ENCODE data around the gene CAMK2A. TPM values are rescaled to one million over a fixed set of nuclear protein-coding genes. Genes with fewer than 3 reads are reported as not detected.

CAMK2A gene
- total RNA-seq, 4 donors from 2014 or later = 32.0 to 78.1 (median 48.6) TPM

DNA sequence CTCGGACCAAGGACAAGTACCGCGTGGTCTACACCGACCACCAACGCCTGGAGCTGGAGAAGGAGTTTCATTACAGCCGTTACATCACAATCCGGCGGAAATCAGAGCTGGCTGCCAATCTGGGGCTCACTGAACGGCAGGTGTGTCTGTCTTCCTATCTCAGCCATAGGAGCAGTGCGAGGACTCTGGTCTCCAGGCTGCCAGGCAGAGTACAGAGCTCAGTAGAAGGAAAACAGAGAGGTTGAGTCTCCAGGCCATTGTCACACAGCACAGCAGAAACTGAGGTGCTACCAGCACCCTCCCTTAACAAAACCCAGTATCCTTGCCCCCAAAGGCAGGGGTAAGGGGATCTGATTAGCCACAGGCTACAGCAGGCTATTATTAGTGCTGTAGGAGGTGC is 106.8 kb downstream of the CAMK2A start:
- no peaks in the 10 kb centered on the region for H3K9me3 ChIP-seq
- no peaks in the 10 kb centered on the region for H3K36me3 ChIP-seq
- peak overlapping the region in 1 of 4 donors; percentile 95 for H3K27ac ChIP-seq
- ATAC-seq = no peak
- TF ChIP-seq POLR2A (IDR thresholded peaks at IDR 0.05) (no peak), CTCF (IDR thresholded peaks at IDR 0.05 in 4 of 5, conservative IDR thresholded peaks at IDR 0.05 in 1 of 5) (no peak)
- no peaks in the 10 kb centered on the region for H3K27me3 ChIP-seq
- peaks cover 22 to 23% of the 10 kb centered on the region in 2 donors for H3K4me1 ChIP-seq
- H3K4me3 ChIP-seq = no peak overlapping the region
- no peak for DNase-seq
- intact Hi-C loops (cut with DNase I; ENCODE audit: low total_unique reads) = no loop called here
- in situ Hi-C loops (cut with MboI; ENCODE audit: low sequenced_read_pairs in 4 of 4) = no loop called here

DNA sequence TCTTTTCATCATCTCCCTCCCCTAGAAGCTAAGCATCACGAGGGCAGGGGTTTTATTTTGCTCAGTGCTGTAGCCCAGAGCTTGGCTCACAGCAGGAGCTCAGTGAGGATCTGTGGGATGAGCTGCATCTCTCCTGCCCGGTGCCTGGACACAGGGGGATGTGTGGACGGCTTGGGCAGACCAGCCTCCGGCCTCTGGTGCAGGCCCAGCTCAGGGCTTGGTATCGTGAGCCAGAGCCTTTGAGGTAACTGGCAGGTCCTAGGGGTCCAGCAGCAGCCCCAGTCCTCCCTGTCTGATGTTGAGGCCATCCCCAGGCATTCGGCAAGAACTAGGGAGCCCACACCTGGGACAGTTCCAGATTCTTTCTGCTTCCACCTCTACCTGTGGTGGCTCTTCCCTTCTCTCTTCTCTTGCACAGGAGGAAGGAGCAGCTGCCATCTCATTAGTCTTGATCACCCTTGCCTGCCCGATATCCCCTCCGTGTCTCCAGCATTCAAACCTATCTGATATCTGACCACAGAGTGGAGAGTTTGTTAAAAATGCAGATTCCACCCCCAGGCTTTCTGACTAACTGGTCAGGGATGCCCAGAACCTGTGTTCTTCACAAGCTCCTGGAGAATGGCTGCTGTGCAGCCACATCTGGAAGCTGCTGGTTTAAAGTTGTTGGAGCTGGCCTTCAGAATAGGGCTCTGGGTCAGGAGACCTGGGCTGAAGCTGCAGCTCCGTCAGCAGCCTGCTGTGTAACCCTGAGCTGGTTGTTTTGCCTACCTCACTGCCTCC is 107.6 kb downstream of the CAMK2A start:
- Histone ChIP-seq H3K4me3 (no peak overlapping the region), H3K27me3 (no peaks in the 10 kb centered on the region), H3K36me3 (no peaks in the 10 kb centered on the region), H3K27ac (peak overlapping the region; percentile 91 to 95 (median 94)), H3K4me1 (peaks cover 21 to 23% of the 10 kb centered on the region in 2 donors), H3K9me3 (no peaks in the 10 kb centered on the region)
- ATAC-seq (no peak), DNase-seq (no peak)
- TF ChIP-seq CTCF (IDR thresholded peaks at IDR 0.05 in 4 of 5, conservative IDR thresholded peaks at IDR 0.05 in 1 of 5) (no peak), POLR2A (IDR thresholded peaks at IDR 0.05) (no peak)
- intact Hi-C loops (cut with DNase I; ENCODE audit: low total_unique reads) = loop anchor here (2.0 kb wide), 1 partner anchor 63 kb away; no protein-coding TSS in a partner anchor
- in situ Hi-C loops (cut with MboI; ENCODE audit: low sequenced_read_pairs in 4 of 4) = no loop called here

DNA sequence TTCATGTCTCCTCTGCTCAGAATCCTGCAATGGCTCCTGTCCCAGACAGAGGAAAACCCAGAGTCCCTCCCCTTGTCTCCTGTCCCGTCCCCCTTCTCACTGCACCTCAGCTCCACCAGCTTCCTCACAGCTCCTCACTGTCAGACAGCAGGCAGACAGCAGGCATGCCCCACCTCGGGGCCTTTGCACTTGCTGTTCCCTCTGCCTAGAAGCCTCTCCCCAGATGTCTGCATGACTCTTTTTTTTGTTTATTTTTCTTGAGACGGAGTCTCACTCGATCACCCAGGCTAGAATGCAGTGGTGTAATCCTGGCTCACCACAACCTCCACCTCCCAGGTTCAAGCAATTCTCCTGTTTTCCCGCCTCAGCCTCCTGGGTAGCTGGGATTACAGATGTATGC is 108.5 kb downstream of the CAMK2A start:
- Histone ChIP-seq H3K27ac (peak overlapping the region; percentile 91 to 95 (median 94)), H3K36me3 (no peaks in the 10 kb centered on the region), H3K4me1 (peaks cover 21 to 23% of the 10 kb centered on the region in 2 donors), H3K4me3 (peak overlapping the region in 2 of 4 donors; percentile 21 to 33), H3K27me3 (no peaks in the 10 kb centered on the region), H3K9me3 (no peaks in the 10 kb centered on the region)
- in situ Hi-C loops (cut with MboI; ENCODE audit: low sequenced_read_pairs in 4 of 4) = no loop called here
- intact Hi-C loops (cut with DNase I; ENCODE audit: low total_unique reads) = loop anchor here (2.0 kb wide), 1 partner anchor 64 kb away; no protein-coding TSS in a partner anchor
- peak; percentile 19 to 26 for ATAC-seq
- DNase-seq = no peak
- TF ChIP-seq CTCF (IDR thresholded peaks at IDR 0.05 in 4 of 5, conservative IDR thresholded peaks at IDR 0.05 in 1 of 5) = no peak
- no peak for TF ChIP-seq POLR2A (IDR thresholded peaks at IDR 0.05)

DNA sequence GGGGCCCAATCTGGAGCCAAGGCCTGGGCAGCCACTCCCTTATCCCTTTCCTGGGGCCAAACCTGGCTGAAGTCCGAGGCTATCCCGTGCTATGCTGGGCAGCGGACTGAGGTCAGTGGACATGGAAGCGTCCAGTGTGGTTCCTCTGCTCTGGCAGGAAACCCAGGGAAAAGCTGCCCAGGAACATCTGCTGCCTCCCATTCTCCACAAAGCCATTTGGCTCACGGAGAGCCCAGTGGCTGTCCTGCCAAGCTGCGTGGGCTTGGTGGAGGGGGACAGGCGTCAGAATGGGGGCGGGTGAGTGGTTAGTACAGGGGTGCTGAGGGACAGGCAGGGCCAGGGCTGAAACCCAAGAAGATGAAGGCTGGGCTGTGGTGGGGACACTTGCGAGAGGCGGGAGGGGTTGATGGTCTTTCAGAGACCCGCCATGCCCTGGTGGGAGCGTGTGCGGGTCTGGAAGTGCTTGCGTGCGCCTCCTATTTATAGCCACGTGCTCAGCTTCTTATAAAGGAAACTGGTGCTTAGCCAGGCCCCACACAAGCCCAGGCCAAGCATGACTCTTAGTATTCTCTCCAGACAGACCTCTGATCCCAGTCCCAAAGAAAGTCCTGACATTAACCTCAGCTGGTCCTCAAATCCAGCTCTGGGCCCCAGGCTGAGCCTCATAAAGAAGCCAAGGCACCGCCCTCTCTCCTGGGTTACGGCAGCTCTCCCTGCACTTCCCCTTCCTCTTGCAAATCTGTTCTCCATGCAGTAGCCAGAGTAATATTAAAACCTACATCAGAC is 109.1 kb downstream of the CAMK2A start:
- TF ChIP-seq CTCF (IDR thresholded peaks at IDR 0.05 in 4 of 5, conservative IDR thresholded peaks at IDR 0.05 in 1 of 5) (no peak), POLR2A (IDR thresholded peaks at IDR 0.05) (peak; percentile 24 to 55)
- H3K4me3 ChIP-seq = peak overlapping the region; percentile 11 to 37 (median 27)
- H3K36me3 ChIP-seq = no peaks in the 10 kb centered on the region
- peak overlapping the region; percentile 91 to 95 (median 94) for H3K27ac ChIP-seq
- intact Hi-C loops (cut with DNase I; ENCODE audit: low total_unique reads) = loop anchor here (2.0 kb wide), 1 partner anchor 64 kb away; no protein-coding TSS in a partner anchor
- peak; percentile 89 to 97 for DNase-seq
- no peaks in the 10 kb centered on the region for H3K27me3 ChIP-seq
- peaks cover 21 to 23% of the 10 kb centered on the region in 2 donors for H3K4me1 ChIP-seq
- peak; percentile 87 to 93 for ATAC-seq
- in situ Hi-C loops (cut with MboI; ENCODE audit: low sequenced_read_pairs in 4 of 4) = no loop called here
- no peaks in the 10 kb centered on the region for H3K9me3 ChIP-seq

Measured in gastrocnemius medialis (tissue), 4 donors.